ENCODE results near the gene PCDH19. TPM values are rescaled to one million over a fixed set of nuclear protein-coding genes. Genes with fewer than 3 reads are reported as not detected.
"Not testable (repeated sequence)": the region's sequence is repeated elsewhere in the genome, so short reads cannot be mapped to it uniquely, and the experiment has no call there.

PCDH19 gene
- total RNA-seq, 2 donors from 2014 or later, result under 0.01 to 0.33 TPM

DNA sequence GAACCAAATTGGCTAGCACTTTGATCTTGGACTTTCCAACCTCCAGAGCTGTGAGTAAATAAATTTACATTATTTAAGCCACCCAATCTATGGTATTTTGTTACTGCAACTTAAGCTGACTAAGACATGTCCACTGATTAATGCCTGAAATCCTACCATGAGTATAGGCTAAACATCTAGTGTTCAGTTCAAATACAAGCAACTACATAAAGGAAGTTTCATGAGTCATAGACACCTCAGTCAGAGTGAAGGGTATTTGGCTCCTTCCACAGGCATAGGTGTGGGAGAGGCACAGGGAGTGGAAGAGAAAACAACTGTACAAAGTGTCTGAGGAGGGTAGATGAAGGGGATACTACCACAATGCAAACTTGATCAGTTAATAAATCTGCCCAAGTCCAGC lies 35.5 kb upstream of the PCDH19 start:
- Histone ChIP-seq H3K4me1 (no peaks in the 10 kb centered on the region), H3K4me3 (no peak overlapping the region), H3K36me3 (replicated peaks in 1 of 2; ENCODE audit: insufficient read depth in 1 of 2, low read depth in 2 of 2) (no peaks in the 10 kb centered on the region), H3K9me3 (no peaks in the 10 kb centered on the region), H3K27me3 (no peaks in the 10 kb centered on the region), H3K27ac (no peak overlapping the region)
- DNase-seq (no peak), ATAC-seq (no peak)
- TF ChIP-seq POLR2A (IDR thresholded peaks at IDR 0.05), result no peak
- TF ChIP-seq, protein P1, sequence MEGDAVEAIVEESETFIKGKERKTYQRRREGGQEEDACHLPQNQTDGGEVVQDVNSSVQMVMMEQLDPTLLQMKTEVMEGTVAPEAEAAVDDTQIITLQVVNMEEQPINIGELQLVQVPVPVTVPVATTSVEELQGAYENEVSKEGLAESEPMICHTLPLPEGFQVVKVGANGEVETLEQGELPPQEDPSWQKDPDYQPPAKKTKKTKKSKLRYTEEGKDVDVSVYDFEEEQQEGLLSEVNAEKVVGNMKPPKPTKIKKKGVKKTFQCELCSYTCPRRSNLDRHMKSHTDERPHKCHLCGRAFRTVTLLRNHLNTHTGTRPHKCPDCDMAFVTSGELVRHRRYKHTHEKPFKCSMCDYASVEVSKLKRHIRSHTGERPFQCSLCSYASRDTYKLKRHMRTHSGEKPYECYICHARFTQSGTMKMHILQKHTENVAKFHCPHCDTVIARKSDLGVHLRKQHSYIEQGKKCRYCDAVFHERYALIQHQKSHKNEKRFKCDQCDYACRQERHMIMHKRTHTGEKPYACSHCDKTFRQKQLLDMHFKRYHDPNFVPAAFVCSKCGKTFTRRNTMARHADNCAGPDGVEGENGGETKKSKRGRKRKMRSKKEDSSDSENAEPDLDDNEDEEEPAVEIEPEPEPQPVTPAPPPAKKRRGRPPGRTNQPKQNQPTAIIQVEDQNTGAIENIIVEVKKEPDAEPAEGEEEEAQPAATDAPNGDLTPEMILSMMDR (IDR thresholded peaks at IDR 0.05), result no peak
- intact Hi-C loops (cut with DNase I), result no loop called here

DNA sequence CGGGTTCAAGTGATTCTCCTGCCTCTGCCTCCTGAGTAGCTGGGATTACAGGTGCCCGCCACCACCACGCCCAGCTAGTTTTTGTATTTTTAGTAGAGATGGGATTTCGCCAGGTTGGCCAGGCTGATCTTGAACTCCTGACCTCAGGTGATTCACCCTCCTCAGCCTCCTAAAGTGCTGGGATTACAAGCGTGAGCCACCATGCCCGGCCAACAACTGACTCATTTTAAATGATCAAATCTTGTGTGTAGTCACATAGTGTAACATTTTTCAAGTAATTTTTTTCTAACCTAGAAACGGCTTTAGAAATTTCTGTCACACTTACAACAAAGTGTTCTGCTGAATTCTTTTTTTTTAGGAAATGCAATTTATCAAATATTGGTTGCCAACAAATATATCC lies 31.2 kb upstream of the PCDH19 start:
- DNase-seq; H3K27ac ChIP-seq; H3K36me3 ChIP-seq (replicated peaks in 1 of 2; ENCODE audit: insufficient read depth in 1 of 2, low read depth in 2 of 2); H3K4me3 ChIP-seq; H3K4me1 ChIP-seq; H3K9me3 ChIP-seq; ATAC-seq; H3K27me3 ChIP-seq; intact Hi-C loops (cut with DNase I): not testable (repeated sequence)
- WGBS, 2 donors, result 74 to 77% methylated on average over 7 of the region's 7 CpGs

GRCh38 chrX:100440006-100440405 lies 29.9 kb upstream of the PCDH19 start:
- Histone ChIP-seq H3K27me3 (no peaks in the 10 kb centered on the region), H3K9me3 (no peaks in the 10 kb centered on the region), H3K4me3 (no peak overlapping the region), H3K36me3 (replicated peaks in 1 of 2; ENCODE audit: insufficient read depth in 1 of 2, low read depth in 2 of 2) (no peaks in the 10 kb centered on the region), H3K4me1 (no peaks in the 10 kb centered on the region), H3K27ac (no peak overlapping the region)
- TF ChIP-seq, protein P1 (IDR thresholded peaks at IDR 0.05), result no peak
- no peak for TF ChIP-seq POLR2A (IDR thresholded peaks at IDR 0.05)
- no peak for ATAC-seq
- intact Hi-C loops (cut with DNase I), result no loop called here
- DNase-seq, result no peak
- 70 to 73% methylated on average over 2 of the region's 2 CpGs for WGBS, 2 donors

DNA sequence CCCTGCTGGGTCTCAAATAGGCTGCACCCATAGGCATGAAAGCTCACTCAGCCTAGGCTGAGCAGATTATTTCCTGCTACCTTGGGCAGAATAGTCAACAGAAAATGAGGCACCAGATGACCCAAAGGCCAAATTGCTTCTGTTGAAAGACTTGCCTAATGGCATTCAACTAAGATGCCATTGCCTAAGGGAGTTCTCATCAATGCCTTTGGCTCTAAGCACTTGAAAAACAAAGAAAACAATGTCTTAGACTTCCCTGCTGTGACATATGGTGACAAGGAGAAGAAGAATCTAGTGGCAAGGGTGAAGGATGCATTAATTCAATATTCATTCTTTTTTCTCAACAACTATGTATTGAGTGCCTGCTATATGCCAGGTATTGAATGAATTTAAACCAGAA lies 25.7 kb upstream of the PCDH19 start:
- no peak overlapping the region for H3K4me3 ChIP-seq
- H3K27ac ChIP-seq, result no peak overlapping the region
- H3K36me3 ChIP-seq (replicated peaks in 1 of 2; ENCODE audit: insufficient read depth in 1 of 2, low read depth in 2 of 2), result no peaks in the 10 kb centered on the region
- intact Hi-C loops (cut with DNase I), result no loop called here
- no peak for TF ChIP-seq POLR2A (IDR thresholded peaks at IDR 0.05)
- TF ChIP-seq, protein P1 (IDR thresholded peaks at IDR 0.05), result no peak
- no peaks in the 10 kb centered on the region for H3K4me1 ChIP-seq
- no peaks in the 10 kb centered on the region for H3K27me3 ChIP-seq
- DNase-seq (no peak), ATAC-seq (no peak)
- H3K9me3 ChIP-seq, result no peaks in the 10 kb centered on the region

DNA sequence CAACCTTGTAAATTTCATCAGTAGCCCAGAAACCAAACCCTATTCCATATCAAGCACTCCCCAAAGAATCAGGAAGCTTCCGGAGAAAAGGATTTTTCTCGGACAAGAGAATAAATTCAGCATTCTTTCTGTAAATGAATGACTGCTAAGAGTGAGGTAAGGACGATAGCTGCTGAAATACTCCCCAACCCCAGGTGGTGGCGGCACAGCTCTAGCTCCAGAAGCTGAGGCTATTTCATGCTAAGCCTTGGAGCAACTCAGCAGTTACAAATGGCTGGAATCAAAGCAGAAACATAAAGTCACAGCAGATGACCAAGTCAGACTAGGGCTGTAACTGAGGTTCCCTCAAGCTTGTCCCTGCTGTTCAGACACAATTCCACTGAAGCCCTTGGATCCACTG lies 13.9 kb upstream of the PCDH19 start:
- intact Hi-C loops (cut with DNase I), result no loop called here

More for the DNA sequence above, 13.9 kb upstream of the PCDH19 start:
- no peaks in the 10 kb centered on the region for H3K36me3 ChIP-seq (replicated peaks in 1 of 2; ENCODE audit: insufficient read depth in 1 of 2, low read depth in 2 of 2)
- H3K27ac ChIP-seq, result no peak overlapping the region
- H3K4me3 ChIP-seq, result no peak overlapping the region
- ATAC-seq (no peak), DNase-seq (no peak)
- no peaks in the 10 kb centered on the region for H3K4me1 ChIP-seq
- TF ChIP-seq, protein P1 (IDR thresholded peaks at IDR 0.05), result no peak
- TF ChIP-seq POLR2A (IDR thresholded peaks at IDR 0.05), result no peak
- no peaks in the 10 kb centered on the region for H3K9me3 ChIP-seq
- WGBS, 2 donors, result 26 to 55% methylated on average over 4 of the region's 4 CpGs
- no peaks in the 10 kb centered on the region for H3K27me3 ChIP-seq

All from body of pancreas (tissue), 4 donors.